Mesendoderm (in vitro differentiated cells): ENCODE data around the gene S100PBP.

Experiments used
- DNase-seq: peaks from one replicate; pipeline ENCODE4 v3.0.0; 2013
- H2AK5ac ChIP-seq: 2 replicates; pipeline ENCODE4 v1.6.1; 2013; ENCODE audit warnings: low read length, inconsistent platforms
- H2BK120ac ChIP-seq: 2 replicates; pipeline ENCODE4 v1.6.1; 2013; ENCODE audit warnings: low read depth, mild to moderate bottlenecking, low read length, moderate library complexity, mixed read lengths
- H2BK15ac ChIP-seq: replicated peaks from 2 replicates; pipeline ENCODE4 v1.6.1; 2013; ENCODE audit warnings: low read depth, mild to moderate bottlenecking, moderate library complexity
- H2BK5ac ChIP-seq: 2 replicates; pipeline ENCODE4 v1.6.1; 2013; ENCODE audit warnings: low read length, inconsistent platforms
- H3K18ac ChIP-seq: 2 replicates; pipeline ENCODE4 v1.6.1; 2013; ENCODE audit warnings: mild to moderate bottlenecking, low read length, mixed read lengths
- H3K23ac ChIP-seq: one replicate; pipeline ENCODE4 v1.6.1; 2013; ENCODE audit warnings: low read length
- H3K27ac ChIP-seq: 2 replicates; pipeline ENCODE4 v1.5.1; 2013; ENCODE audit warnings: low read depth, mild to moderate bottlenecking, inconsistent platforms, low read length, moderate library complexity
- H3K27me3 ChIP-seq: 2 replicates; pipeline ENCODE4 v1.6.1; 2013; ENCODE audit warnings: low read length, control low read depth, mild to moderate bottlenecking, inconsistent platforms; ENCODE audit not compliant: insufficient read depth, poor library complexity
- H3K36me3 ChIP-seq: 2 replicates; pipeline ENCODE4 v1.6.1; 2013; ENCODE audit warnings: low read length, inconsistent platforms; ENCODE audit not compliant: control insufficient read depth, insufficient read depth
- H3K4ac ChIP-seq: one replicate; pipeline ENCODE4 v1.6.1; 2013; ENCODE audit warnings: low read depth, mild to moderate bottlenecking, low read length, moderate library complexity
- H3K4me1 ChIP-seq: 2 replicates; pipeline ENCODE4 v1.6.1; 2013; ENCODE audit warnings: low read depth, low read length, inconsistent platforms; ENCODE audit not compliant: control insufficient read depth
- H3K4me2 ChIP-seq: 2 replicates; pipeline ENCODE4 v1.6.1; 2013; ENCODE audit warnings: low read length
- H3K4me3 ChIP-seq: 2 replicates; pipeline ENCODE4 v1.5.1; 2013; ENCODE audit warnings: mild to moderate bottlenecking, low read length
- H3K56ac ChIP-seq: one replicate; pipeline ENCODE4 v1.6.1; 2013; ENCODE audit warnings: low read length
- H3K79me1 ChIP-seq: 2 replicates; pipeline ENCODE4 v1.6.1; 2013; ENCODE audit warnings: low read length, inconsistent platforms
- H3K79me2 ChIP-seq: 2 replicates; pipeline ENCODE4 v1.6.1; 2013; ENCODE audit warnings: mild to moderate bottlenecking, low read length; ENCODE audit not compliant: control insufficient read depth, insufficient read depth
- H3K9ac ChIP-seq: 2 replicates; pipeline ENCODE4 v1.6.1; 2013; ENCODE audit warnings: low read length, inconsistent platforms
- H4K5ac ChIP-seq: one replicate; pipeline ENCODE4 v1.6.1; 2013; ENCODE audit warnings: low read length
- H4K8ac ChIP-seq: one replicate; pipeline ENCODE4 v1.6.1; 2013; ENCODE audit warnings: low read depth, mild to moderate bottlenecking, control low read depth, low read length, moderate library complexity
- WGBS: extraction: QIAGEN DNeasy Blood & Tissue Kit; methylation state at CpG from one replicate; pipeline ENCODE4 v1.1.7; 2013; ENCODE audit warnings: low lambda C conversion rate, missing lambda C conversion rate; ENCODE audit not compliant: insufficient coverage; ENCODE audit errors: extremely low coverage; 5-methylcytosine and 5-hydroxymethylcytosine counted together

The S100PBP gene

DNA sequence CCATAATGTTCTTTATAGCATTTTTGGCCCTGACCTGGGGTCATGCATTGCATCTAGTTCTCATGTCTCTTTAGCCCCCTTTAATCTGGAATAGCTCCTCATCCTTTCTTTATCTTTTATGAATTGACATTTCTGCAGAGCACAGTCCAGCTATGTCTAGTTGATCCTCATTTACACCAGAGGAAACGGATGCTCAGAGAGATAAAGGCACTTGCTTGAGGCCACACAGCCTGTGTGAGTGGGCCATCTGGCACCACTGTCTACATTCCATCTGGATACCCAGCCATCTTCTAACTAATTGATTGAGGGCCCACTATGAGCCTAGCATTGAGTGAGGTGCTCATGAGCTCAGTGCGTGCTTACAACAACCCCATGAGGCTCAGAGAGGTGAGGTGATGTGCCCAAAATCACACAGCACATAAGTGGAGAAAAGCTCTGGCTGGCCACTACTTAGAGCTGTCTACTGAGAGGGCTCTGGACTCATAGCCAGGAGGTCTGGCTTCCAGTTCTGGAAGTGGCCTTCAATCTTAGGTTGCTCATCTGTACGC is 72.4 kb downstream of the S100PBP start:
- Histone ChIP-seq H2AK5ac (no peak overlapping the region), H3K9ac (no peak overlapping the region), H4K5ac (no peak overlapping the region), H2BK15ac (no peak overlapping the region), H3K56ac (no peak overlapping the region), H3K18ac (no peak overlapping the region), H3K4me1 (no peaks in the 10 kb centered on the region), H3K4me2 (no peak overlapping the region), H3K79me1 (no peaks in the 10 kb centered on the region), H2BK5ac (no peak overlapping the region), H3K79me2 (no peaks in the 10 kb centered on the region), H4K8ac (no peak overlapping the region), H3K36me3 (no peaks in the 10 kb centered on the region), H3K4me3 (no peak overlapping the region), H3K23ac (no peak overlapping the region), H3K27ac (no peak overlapping the region), H2BK120ac (no peak overlapping the region), H3K27me3 (peaks cover 3% of the 10 kb centered on the region), H3K4ac (no peak overlapping the region)
- no CpG with 5 or more reads among the region's 3 CpGs for WGBS
- no peak for DNase-seq

DNA sequence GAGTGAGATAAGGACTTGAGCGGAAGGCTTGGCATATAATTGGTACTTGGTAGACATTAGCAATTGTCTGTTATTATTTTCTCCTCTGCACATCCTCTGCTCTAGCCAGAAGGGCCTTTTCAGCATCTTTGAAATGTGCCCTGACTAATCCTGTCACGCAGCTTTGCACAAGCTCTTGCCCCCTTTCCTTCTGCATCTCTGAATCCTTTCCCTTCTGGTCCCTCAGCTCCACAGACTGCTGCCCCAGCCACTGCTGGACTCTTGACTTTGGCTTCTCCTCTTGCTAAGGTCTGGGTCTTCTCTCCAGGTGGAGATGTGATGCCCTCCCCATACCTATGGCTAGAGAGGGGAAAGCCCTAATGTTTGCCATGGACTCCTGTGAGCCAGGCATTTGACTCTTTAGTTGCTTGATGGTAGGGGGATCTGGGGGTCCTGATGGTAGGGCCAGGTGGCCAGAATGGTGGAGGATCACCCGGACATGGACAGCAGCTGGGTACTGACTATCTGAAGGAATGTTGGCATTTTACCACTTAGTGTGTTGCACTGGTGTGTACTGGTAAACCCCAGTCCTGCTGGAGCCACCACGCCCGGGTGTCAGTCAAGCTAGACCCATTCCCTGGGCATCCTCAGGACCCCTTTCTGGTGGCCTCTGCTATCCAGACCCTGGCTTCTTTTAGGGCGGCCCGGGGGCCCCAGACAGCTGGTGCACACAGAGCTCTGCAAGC is 73.2 kb downstream of the S100PBP start:
- Histone ChIP-seq H3K27me3 (peaks cover 3% of the 10 kb centered on the region), H3K4me1 (no peaks in the 10 kb centered on the region), H3K4me2 (no peak overlapping the region)

DNA sequence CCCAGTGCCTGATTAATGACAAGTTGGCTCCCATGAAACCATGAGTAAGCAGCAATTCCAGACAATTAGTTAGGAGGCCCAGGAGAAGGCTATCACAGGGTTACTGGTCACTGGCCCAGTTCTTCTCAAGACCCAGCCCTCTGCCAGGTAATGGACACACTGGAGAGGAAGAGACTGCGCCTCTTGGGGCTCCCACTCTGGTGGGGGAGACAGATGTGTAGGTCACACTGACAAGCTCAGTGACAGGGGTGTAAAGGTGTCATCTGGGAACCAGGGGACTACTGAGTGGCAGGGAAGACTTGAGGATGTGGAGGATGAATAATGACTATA is 73.8 kb downstream of the S100PBP start:
- no peak overlapping the region for H4K5ac ChIP-seq
- no peak overlapping the region for H3K23ac ChIP-seq
- no peaks in the 10 kb centered on the region for H3K4me1 ChIP-seq
- H3K4me2 ChIP-seq, result no peak overlapping the region
- no peaks in the 10 kb centered on the region for H3K79me1 ChIP-seq
- H3K36me3 ChIP-seq, result no peaks in the 10 kb centered on the region
- H2AK5ac ChIP-seq, result no peak overlapping the region
- no peak overlapping the region for H4K8ac ChIP-seq
- H3K4me3 ChIP-seq, result no peak overlapping the region
- H3K27me3 ChIP-seq, result no peaks in the 10 kb centered on the region
- H3K18ac ChIP-seq, result no peak overlapping the region
- WGBS, result no CpG with 5 or more reads among the region's 1 CpG
- no peak overlapping the region for H2BK15ac ChIP-seq
- no peaks in the 10 kb centered on the region for H3K79me2 ChIP-seq
- no peak overlapping the region for H3K56ac ChIP-seq
- H3K4ac ChIP-seq, result no peak overlapping the region
- H3K27ac ChIP-seq, result no peak overlapping the region
- no peak overlapping the region for H2BK5ac ChIP-seq
- no peak overlapping the region for H2BK120ac ChIP-seq
- no peak for DNase-seq
- no peak overlapping the region for H3K9ac ChIP-seq

More for the DNA sequence above, 73.2 kb downstream of the S100PBP start:
- no peaks in the 10 kb centered on the region for H3K79me1 ChIP-seq
- H4K5ac ChIP-seq, result no peak overlapping the region
- no peak overlapping the region for H2BK5ac ChIP-seq
- WGBS, result no CpG with 5 or more reads among the region's 7 CpGs
- no peak overlapping the region for H4K8ac ChIP-seq
- no peak overlapping the region for H3K27ac ChIP-seq
- no peak overlapping the region for H2BK120ac ChIP-seq
- DNase-seq, result no peak
- H3K9ac ChIP-seq, result no peak overlapping the region
- H3K23ac ChIP-seq, result no peak overlapping the region
- H3K18ac ChIP-seq, result no peak overlapping the region
- no peaks in the 10 kb centered on the region for H3K36me3 ChIP-seq
- no peak overlapping the region for H3K4ac ChIP-seq
- no peak overlapping the region for H2AK5ac ChIP-seq
- H2BK15ac ChIP-seq, result no peak overlapping the region
- H3K4me3 ChIP-seq, result no peak overlapping the region
- H3K79me2 ChIP-seq, result no peaks in the 10 kb centered on the region
- H3K56ac ChIP-seq, result no peak overlapping the region

DNA sequence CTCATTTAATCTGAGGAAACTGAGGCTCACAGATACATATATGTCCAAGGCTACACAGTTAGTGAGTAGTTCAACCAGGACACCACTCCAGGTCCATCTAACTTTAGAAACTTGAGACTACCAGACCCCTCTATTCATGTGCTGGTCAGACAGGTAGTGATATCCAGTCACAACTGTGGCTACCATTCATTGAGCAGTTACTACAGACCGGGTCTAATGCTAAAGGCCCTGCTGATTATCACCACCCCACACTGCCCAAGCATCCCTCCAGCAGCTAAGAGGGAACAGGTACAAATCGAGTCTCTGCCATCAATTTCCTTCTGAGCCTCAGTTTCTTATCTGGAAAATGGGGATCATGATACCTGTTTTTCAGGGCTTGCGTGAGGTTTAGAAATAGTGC is 74.2 kb downstream of the S100PBP start:
- no peaks in the 10 kb centered on the region for H3K79me2 ChIP-seq
- H3K4ac ChIP-seq, result no peak overlapping the region
- H3K27me3 ChIP-seq, result no peaks in the 10 kb centered on the region
- no peak overlapping the region for H3K18ac ChIP-seq
- WGBS, result no CpG with 5 or more reads among the region's 3 CpGs
- no peaks in the 10 kb centered on the region for H3K36me3 ChIP-seq
- H3K4me2 ChIP-seq, result no peak overlapping the region
- H2BK15ac ChIP-seq, result no peak overlapping the region
- H2AK5ac ChIP-seq, result no peak overlapping the region
- no peaks in the 10 kb centered on the region for H3K79me1 ChIP-seq
- no peak for DNase-seq
- H3K4me1 ChIP-seq, result no peaks in the 10 kb centered on the region
- no peak overlapping the region for H3K9ac ChIP-seq
- no peak overlapping the region for H2BK120ac ChIP-seq
- H3K4me3 ChIP-seq, result no peak overlapping the region
- no peak overlapping the region for H3K23ac ChIP-seq
- no peak overlapping the region for H3K27ac ChIP-seq
- no peak overlapping the region for H2BK5ac ChIP-seq
- no peak overlapping the region for H4K8ac ChIP-seq
- no peak overlapping the region for H3K56ac ChIP-seq
- H4K5ac ChIP-seq, result no peak overlapping the region

DNA sequence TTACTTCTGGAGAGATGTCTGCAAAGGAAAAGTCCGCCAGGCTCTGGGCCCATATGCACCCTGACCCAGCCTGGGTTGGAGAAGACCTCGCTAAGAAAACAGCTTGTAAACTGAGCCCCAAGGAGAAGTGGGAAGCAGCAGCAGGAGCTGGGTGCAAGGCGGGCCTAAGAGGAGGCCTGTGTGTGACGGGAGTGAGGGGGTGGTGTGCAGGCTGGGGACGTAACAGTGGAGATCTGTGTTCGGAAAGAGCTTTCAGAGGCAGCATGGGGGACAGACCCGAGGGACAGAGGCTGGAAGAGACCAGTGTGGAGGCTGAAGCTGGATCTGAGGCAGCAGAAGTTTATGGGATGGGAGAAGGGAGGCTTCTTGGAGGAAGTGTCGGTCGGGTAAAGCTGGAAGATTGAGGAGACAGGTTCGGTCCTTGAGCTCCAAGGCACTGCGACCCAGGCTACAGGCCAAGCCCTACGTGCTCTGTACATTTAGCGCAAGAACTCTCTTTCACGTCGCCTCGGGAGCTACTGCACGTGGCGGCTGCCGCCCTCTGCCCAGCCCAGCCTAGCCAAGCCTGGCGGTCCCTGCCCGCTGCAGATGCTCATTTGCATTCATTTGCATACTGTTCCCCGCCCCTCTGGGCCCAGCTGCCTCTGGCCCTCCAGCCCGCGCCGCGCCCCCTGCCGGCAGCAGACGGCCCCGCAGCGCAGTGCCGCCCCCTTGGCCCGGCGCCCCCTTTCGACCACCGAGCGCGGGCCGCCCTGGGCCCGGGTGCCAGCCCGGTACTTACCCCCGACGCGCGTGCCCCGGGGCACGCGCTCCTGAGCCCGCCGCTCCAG is 75.1 kb downstream of the S100PBP start:
- Histone ChIP-seq H2BK15ac (no peak overlapping the region), H3K79me1 (no peaks in the 10 kb centered on the region), H4K8ac (no peak overlapping the region), H3K27ac (no peak overlapping the region), H2BK120ac (no peak overlapping the region), H3K27me3 (no peaks in the 10 kb centered on the region), H3K4me1 (no peaks in the 10 kb centered on the region), H2AK5ac (no peak overlapping the region), H3K9ac (peak overlapping the region; percentile 61), H3K18ac (no peak overlapping the region), H3K4me2 (peak overlapping the region; percentile 57), H2BK5ac (no peak overlapping the region), H3K4ac (no peak overlapping the region), H3K23ac (no peak overlapping the region), H4K5ac (no peak overlapping the region), H3K4me3 (peak overlapping the region; percentile 40), H3K36me3 (no peaks in the 10 kb centered on the region), H3K56ac (peak overlapping the region; percentile 80), H3K79me2 (no peaks in the 10 kb centered on the region)
- DNase-seq, result peak; percentile 88
- WGBS, result no CpG with 5 or more reads among the region's 49 CpGs
